SU-DHL-6 (cell line): ENCODE measurements around the gene ABCE1.

Experiments
- H2AFZ ChIP-seq: fragments of 200-600 bp; sonication (generic); 2 replicates; pipeline ENCODE4 v1.6.1; 2014; ENCODE audit warnings: low read depth, mild to moderate bottlenecking, moderate library complexity, mixed read lengths, antibody characterized with exemption, low read length; ENCODE audit not compliant: severe bottlenecking
- H3F3A ChIP-seq: fragments of 200-600 bp; shearing (Covaris generic); 2 replicates; pipeline ENCODE4 v1.6.0; 2016; ENCODE audit warnings: antibody characterized with exemption, mild to moderate bottlenecking; ENCODE audit not compliant: insufficient read depth
- H3K27ac ChIP-seq: fragments of 200-600 bp; sonication (generic); 2 replicates; pipeline ENCODE4 v1.5.1; 2016; ENCODE audit warnings: low read depth, mild to moderate bottlenecking, low read length, moderate library complexity, mixed read lengths
- H3K27me3 ChIP-seq: fragments of 200-600 bp; sonication (generic), shearing (Covaris generic); 2 replicates; pipeline ENCODE4 v1.6.0; 2014; ENCODE audit warnings: mild to moderate bottlenecking, low read length
- H3K36me3 ChIP-seq: fragments of 200-600 bp; sonication (generic); 2 replicates; pipeline ENCODE4 v1.6.1; 2014; ENCODE audit warnings: mild to moderate bottlenecking, low read length, mixed read lengths
- H3K4me2 ChIP-seq: fragments of 300-600, 200-600 bp; shearing (Covaris generic), sonication (generic); 2 replicates; pipeline ENCODE4 v1.6.0; 2014; ENCODE audit warnings: low read length, low read depth, mild to moderate bottlenecking; ENCODE audit not compliant: poor library complexity, severe bottlenecking
- H3K4me3 ChIP-seq: fragments of 200-600 bp; sonication (generic); 2 replicates; pipeline ENCODE4 v1.5.1; 2014; ENCODE audit warnings: antibody characterized with exemption, low read length, mild to moderate bottlenecking, mixed read lengths; ENCODE audit not compliant: insufficient read depth, poor library complexity, severe bottlenecking
- H3K79me2 ChIP-seq: fragments of 200-600 bp; sonication (generic); 2 replicates; pipeline ENCODE4 v1.6.1; 2014; ENCODE audit warnings: mild to moderate bottlenecking, low read length, moderate library complexity; ENCODE audit not compliant: insufficient read depth
- H3K9ac ChIP-seq: fragments of 200-600 bp; sonication (generic); 2 replicates; pipeline ENCODE4 v1.7.0; 2014; ENCODE audit warnings: mild to moderate bottlenecking, low read length
- H3K9me2 ChIP-seq: fragments of 200-600 bp; sonication (generic); replicated peaks from 2 replicates; pipeline ENCODE4 v1.6.1; 2014; ENCODE audit warnings: low read length; ENCODE audit not compliant: insufficient read depth
- H3K9me3 ChIP-seq: fragments of 200-600 bp; sonication (generic); 2 replicates; pipeline ENCODE4 v1.6.1; 2014; ENCODE audit warnings: low read length, mixed read lengths; ENCODE audit not compliant: insufficient read depth
- H4K20me1 ChIP-seq: fragments of 200-600 bp; sonication (generic); 2 replicates; pipeline ENCODE4 v1.6.1; 2014; ENCODE audit warnings: low read depth, mild to moderate bottlenecking, antibody characterized with exemption, low read length, moderate library complexity, mixed read lengths
- CTCF ChIP-seq: fragments of 200-600 bp; sonication (generic); IDR thresholded peaks from one replicate; pipeline ENCODE4 v1.5.1; 2017; ENCODE audit warnings: antibody characterized with exemption, mild to moderate bottlenecking, low read length, moderate library complexity; ENCODE audit not compliant: insufficient read depth, poor library complexity, severe bottlenecking
- EZH2phosphoT487 ChIP-seq: fragments of 200-600 bp; sonication (generic), shearing (Covaris generic); conservative IDR thresholded peaks from 2 replicates; pipeline ENCODE4 v1.6.1; 2018; ENCODE audit warnings: mild to moderate bottlenecking, antibody characterized with exemption, low read length, moderate library complexity, mixed read lengths

Gene ABCE1

GRCh38 chr4:145097821-145098674, at the start of gene ABCE1, which contains the start of gene ANAPC10:
Gene ABCE1 (plus strand): TSS chr4:145098311. CDS start chr4:145104413, 6,102 bp downstream.
Gene ANAPC10 (minus strand): TSS chr4:145098196. CDS start chr4:145096099, 2,097 bp downstream.
- Histone ChIP-seq H3K9me2 (no peaks in the 10 kb centered on the region), H3K27me3 (no peaks in the 10 kb centered on the region), H3K9me3 (no peaks in the 10 kb centered on the region), H3K36me3 (peaks cover 24% of the 10 kb centered on the region), H2AFZ (peak within 1 kb of the TSS; percentile 52), H3K79me2 (peaks cover 86% of the 10 kb centered on the region), H3K4me2 (peak within 1 kb of the TSS; percentile 97), H3K4me3 (peak within 1 kb of the TSS; percentile 85), H4K20me1 (peaks cover 26% of the 10 kb centered on the region; the same call in 1 of the 2 replicates), H3K27ac (peak within 1 kb of the TSS; percentile 59), H3K9ac (peak within 1 kb of the TSS; percentile 82), H3F3A (no peaks in the 10 kb centered on the region)
- TF ChIP-seq CTCF (no peak), EZH2phosphoT487 (no peak)

- Histone ChIP-seq H2AFZ (no peak overlapping the region), H3K27ac (no peak overlapping the region), H3K36me3 (no peaks in the 10 kb centered on the region), H3K9ac (no peak overlapping the region), H3K79me2 (no peaks in the 10 kb centered on the region), H4K20me1 (no peaks in the 10 kb centered on the region), H3K9me3 (no peaks in the 10 kb centered on the region), H3K27me3 (no peaks in the 10 kb centered on the region), H3K9me2 (no peaks in the 10 kb centered on the region), H3K4me3 (no peak overlapping the region), H3K4me2 (no peak overlapping the region), H3F3A (no peaks in the 10 kb centered on the region)
- TF ChIP-seq CTCF = no peak
- no peak for TF ChIP-seq EZH2phosphoT487
Observed at GRCh38 chr4:145048817-145049216, 49.3 kb upstream of the ABCE1 start.

GRCh38 chr4:145049241-145049640, 48.9 kb upstream of the ABCE1 start:
- Histone ChIP-seq H3K36me3 (no peaks in the 10 kb centered on the region), H3K9me3 (no peaks in the 10 kb centered on the region), H3F3A (no peaks in the 10 kb centered on the region), H3K9ac (no peak overlapping the region), H3K27me3 (no peaks in the 10 kb centered on the region), H3K4me2 (no peak overlapping the region), H3K9me2 (no peaks in the 10 kb centered on the region), H4K20me1 (no peaks in the 10 kb centered on the region), H3K4me3 (no peak overlapping the region), H2AFZ (no peak overlapping the region), H3K79me2 (no peaks in the 10 kb centered on the region), H3K27ac (no peak overlapping the region)
- no peak for TF ChIP-seq CTCF
- no peak for TF ChIP-seq EZH2phosphoT487
